Calu3 (cell line): ENCODE measurements around the gene TUT4. TPM values are rescaled to one million over a fixed set of nuclear protein-coding genes. Genes with fewer than 3 reads are reported as not detected.

Source experiments
- BruUV-seq: library from RNA; stranded (reverse); fragments of 400-500 nt; replicated peaks from 2 replicates; lab custom pipeline; 2021; lab: Mats Ljungman, UMichigan
- CTCF ChIA-PET: fragments of 300-600 bp; sonication (Branson Sonifier 250); formaldehyde crosslinking; loops from one replicate; lab custom pipeline; 2022; ENCODE audit warnings: antibody characterized with exemption; lab: Charles Lee
- DNase-seq: peaks from one replicate; pipeline ENCODE4 v3.0.0; 2022
- H3K27ac Mint-ChIP-seq: one replicate; pipeline ENCODE4 v1.8.0; 2022; ENCODE audit warnings: mixed read lengths; ENCODE audit not compliant: unreplicated experiment
- H3K27me3 Mint-ChIP-seq: one replicate; pipeline ENCODE4 v1.8.0; 2022; ENCODE audit warnings: mixed read lengths; ENCODE audit not compliant: unreplicated experiment
- H3K36me3 Mint-ChIP-seq: one replicate; pipeline ENCODE4 v1.8.0; 2022; ENCODE audit warnings: mild to moderate bottlenecking, moderate library complexity, mixed read lengths; ENCODE audit not compliant: insufficient read depth, unreplicated experiment
- H3K4me1 Mint-ChIP-seq: one replicate; pipeline ENCODE4 v1.8.0; 2022; ENCODE audit warnings: mild to moderate bottlenecking, low read depth, mixed read lengths; ENCODE audit not compliant: unreplicated experiment
- H3K4me3 Mint-ChIP-seq: one replicate; pipeline ENCODE4 v1.8.0; 2022; ENCODE audit warnings: mild to moderate bottlenecking, low read depth, moderate library complexity, mixed read lengths; ENCODE audit not compliant: unreplicated experiment
- H3K9me3 Mint-ChIP-seq: one replicate; pipeline ENCODE4 v1.8.0; 2022; ENCODE audit warnings: low read depth, mixed read lengths; ENCODE audit not compliant: unreplicated experiment
- CTCF ChIP-seq: fragments of 200-600 bp; IDR thresholded peaks from one replicate; pipeline ENCODE4 v1.8.0; 2022; ENCODE audit warnings: antibody characterized with exemption; ENCODE audit not compliant: unreplicated experiment
- intact Hi-C: fragments of 100-400 bp; cut with micrococcal nuclease; formaldehyde crosslinking; loops from one replicate; pipeline ENCODE4 v1.10.0; 2022; ENCODE audit not compliant: unreplicated experiment
- total RNA-seq: library from RNA; stranded (reverse); gene quantifications from 2 replicates; pipeline ENCODE4 v1.2.3, GENCODE V29; 2022

TUT4 gene
- total RNA-seq, 1 experiment from 2014 or later: 55.9 TPM

- peaks cover 9% of the 10 kb centered on the region for H3K4me1 Mint-ChIP-seq
- no peak for TF ChIP-seq CTCF
- no TSS peak for BruUV-seq
- no peak overlapping the region for H3K27ac Mint-ChIP-seq
- peaks cover 3% of the 10 kb centered on the region for H3K9me3 Mint-ChIP-seq
- H3K4me3 Mint-ChIP-seq: no peak overlapping the region
- no peaks in the 10 kb centered on the region for H3K36me3 Mint-ChIP-seq
- intact Hi-C loops: no loop called here
- CTCF ChIA-PET: no interaction called here
- no peaks in the 10 kb centered on the region for H3K27me3 Mint-ChIP-seq
- DNase-seq: no peak
Measured at GRCh38 chr1:52532731-52533327, 20.1 kb downstream of the TUT4 start.

- CTCF ChIA-PET: no interaction called here
- Mint-ChIP-seq H3K27ac (no peak overlapping the region), H3K27me3 (no peaks in the 10 kb centered on the region), H3K36me3 (no peaks in the 10 kb centered on the region), H3K4me1 (peaks cover 9% of the 10 kb centered on the region), H3K9me3 (peaks cover 3% of the 10 kb centered on the region), H3K4me3 (no peak overlapping the region)
- intact Hi-C loops: no loop called here
- no peak for TF ChIP-seq CTCF
- no TSS peak for BruUV-seq
- no peak for DNase-seq
Measured at GRCh38 chr1:52532247-52532646, 20.6 kb downstream of the TUT4 start.

GRCh38 chr1:52531249-52531872 lies 21.5 kb downstream of the TUT4 start:
- CTCF ChIA-PET: interaction anchor here (0.5 kb wide), 1 partner anchor 138 kb away, joined by 3 read pairs; no protein-coding TSS in a partner anchor
- no peak for DNase-seq
- Mint-ChIP-seq H3K27me3 (no peaks in the 10 kb centered on the region), H3K27ac (no peak overlapping the region), H3K4me3 (no peak overlapping the region), H3K4me1 (peaks cover 9% of the 10 kb centered on the region), H3K9me3 (no peaks in the 10 kb centered on the region), H3K36me3 (no peaks in the 10 kb centered on the region)
- TF ChIP-seq CTCF: no peak
- no TSS peak for BruUV-seq
- intact Hi-C loops: no loop called here

GRCh38 chr1:52530563-52531144 lies 22.2 kb downstream of the TUT4 start:
- CTCF ChIA-PET: no interaction called here
- H3K27ac Mint-ChIP-seq: no peak overlapping the region
- TF ChIP-seq CTCF: no peak
- no peaks in the 10 kb centered on the region for H3K27me3 Mint-ChIP-seq
- DNase-seq: no peak
- peaks cover 6% of the 10 kb centered on the region for H3K36me3 Mint-ChIP-seq
- H3K4me3 Mint-ChIP-seq: no peak overlapping the region
- BruUV-seq: no TSS peak
- H3K9me3 Mint-ChIP-seq: no peaks in the 10 kb centered on the region
- intact Hi-C loops: no loop called here
- H3K4me1 Mint-ChIP-seq: peaks cover 9% of the 10 kb centered on the region
